ENCODE data around the gene SETDB1.
"Not testable (repeated sequence)": the region's sequence is repeated elsewhere in the genome, so short reads cannot be mapped to it uniquely, and the experiment has no call there.

Gene SETDB1

DNA sequence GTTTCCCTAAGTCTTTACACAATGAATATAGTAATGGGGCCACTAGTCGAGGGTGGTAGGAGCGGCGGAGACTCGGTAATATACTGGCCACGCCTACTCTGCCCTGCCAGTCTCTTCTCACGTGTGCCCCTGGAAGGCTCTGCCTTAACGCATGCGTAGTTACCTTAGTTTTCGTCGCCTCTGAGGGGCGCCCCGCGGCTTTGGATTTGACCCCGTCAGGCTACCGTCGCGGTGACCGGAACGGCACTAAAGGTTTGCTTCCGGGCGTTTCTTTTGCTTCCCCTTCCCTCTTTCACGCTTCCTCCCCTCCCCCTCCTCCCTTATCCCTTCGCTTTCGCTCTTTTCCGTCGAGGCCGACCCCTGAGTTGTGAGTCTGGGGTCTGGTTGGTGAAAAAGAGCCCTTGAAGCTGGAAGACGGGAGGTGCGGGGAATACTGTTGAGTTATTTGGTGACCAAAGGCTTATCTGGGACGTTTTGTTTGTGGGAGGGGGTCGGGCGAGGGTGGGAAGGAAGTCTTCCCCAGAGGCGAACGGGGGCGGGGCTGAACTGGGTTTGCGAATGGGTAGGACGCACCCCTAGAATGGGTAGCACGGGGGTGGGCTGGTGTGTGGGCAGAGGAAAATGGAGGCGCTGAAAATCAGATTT is at the start of gene SETDB1:
TSS of gene SETDB1 (plus strand) at position 267 of the 645 bp plus-strand sequence. CDS start 1,352 bp downstream, outside the sequence.
- peak; percentile 87 for DNase-seq

DNA sequence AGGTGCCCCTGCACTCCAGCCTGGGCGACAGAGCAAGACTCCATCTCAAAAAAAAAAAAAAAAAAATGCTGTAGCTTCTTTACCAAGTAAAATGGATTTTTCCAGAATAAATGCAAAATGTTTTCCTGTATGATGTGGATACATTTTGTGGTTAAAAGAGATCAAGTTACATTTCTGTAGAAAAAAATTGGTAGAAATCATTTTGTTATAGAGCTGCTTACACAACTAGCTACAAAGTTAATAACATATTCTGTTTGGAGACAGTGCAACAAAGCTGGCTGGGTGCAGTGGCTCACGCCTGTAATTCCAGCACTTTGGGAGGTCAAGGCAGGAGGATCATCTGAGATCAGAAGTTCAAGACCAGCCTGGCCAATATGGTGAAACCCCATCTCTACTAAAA is 47.2 kb upstream of the SETDB1 start:
- DNase-seq, result not testable (repeated sequence)

DNA sequence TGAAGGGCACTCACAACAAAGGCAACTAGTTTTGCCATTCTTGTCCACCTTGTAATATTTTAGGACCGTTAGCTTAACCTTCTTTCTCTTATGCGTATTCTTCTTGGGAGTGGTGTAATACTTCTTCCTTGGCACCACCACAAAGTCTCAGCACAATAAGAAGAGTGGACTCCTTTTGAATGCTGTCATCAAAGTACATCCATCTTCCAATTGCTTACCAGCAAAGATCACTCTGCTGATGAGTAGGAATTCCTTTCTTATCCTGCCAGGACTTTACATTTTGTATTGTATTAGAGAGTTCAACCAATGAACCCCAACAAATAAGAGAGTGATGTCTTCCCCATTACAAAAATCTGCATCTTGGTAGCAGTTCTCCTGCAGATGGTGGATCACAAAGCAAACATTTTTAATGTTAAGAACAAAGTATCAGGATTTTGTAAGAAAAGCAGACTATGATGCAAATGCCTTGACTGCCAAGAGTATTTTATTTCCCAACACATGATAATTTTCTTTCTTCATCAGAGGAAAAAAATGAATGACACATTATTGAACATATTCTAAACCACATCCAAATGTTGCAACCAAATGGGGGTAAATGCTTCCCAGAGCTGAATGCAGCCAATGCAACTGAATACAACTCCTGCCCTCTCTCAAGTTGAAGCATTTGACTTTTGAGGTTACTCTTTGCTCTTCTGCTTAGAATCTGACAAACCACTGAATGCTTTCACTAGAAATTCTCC is 44.7 kb upstream of the SETDB1 start:
- DNase-seq, result no peak

DNA sequence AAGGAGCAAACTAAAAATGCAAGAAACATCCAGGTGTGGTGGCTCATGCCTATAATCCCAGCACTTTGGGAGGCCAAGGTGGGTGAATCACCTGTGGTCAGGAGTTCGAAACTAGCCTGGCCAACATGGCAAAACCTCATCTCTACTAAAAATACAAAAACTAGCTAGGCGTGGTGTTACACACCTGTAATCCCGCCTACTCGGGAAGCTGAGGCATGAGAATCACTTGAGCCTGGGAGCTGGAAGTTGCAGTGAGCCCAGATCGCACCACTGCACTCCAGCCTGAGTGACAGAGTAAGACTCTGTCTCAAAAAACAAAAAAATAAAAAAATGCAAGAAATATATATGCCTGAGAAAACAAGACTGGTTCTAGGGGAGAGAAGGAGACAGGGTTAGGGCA is 43.0 kb upstream of the SETDB1 start:
- not testable (repeated sequence) for DNase-seq

DNA sequence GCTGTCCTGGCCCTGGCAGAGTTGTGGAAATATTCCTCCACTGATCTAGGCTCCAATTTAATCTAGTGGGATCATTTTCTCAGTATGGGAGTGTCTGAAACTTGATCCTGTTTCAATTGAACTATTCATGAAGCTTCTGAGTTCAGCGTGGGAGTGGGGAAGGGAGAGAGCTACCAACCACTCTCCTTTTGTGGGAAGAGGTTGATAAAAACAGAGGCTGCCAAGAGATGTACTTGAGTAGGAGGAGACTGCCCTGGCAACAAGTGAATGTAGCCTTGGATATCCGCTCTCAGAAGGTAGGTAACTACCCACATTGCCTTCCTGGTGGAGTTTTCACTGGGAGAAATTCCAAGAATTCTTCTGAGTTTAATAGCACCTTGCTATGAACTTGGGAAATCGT is 39.1 kb upstream of the SETDB1 start, which contains the start of gene CTXND2:
TSS of gene CTXND2 (plus strand) at position 119 of the 400 bp plus-strand sequence. CDS start 25,179 bp downstream, outside the sequence.
- DNase-seq, result no peak

DNA sequence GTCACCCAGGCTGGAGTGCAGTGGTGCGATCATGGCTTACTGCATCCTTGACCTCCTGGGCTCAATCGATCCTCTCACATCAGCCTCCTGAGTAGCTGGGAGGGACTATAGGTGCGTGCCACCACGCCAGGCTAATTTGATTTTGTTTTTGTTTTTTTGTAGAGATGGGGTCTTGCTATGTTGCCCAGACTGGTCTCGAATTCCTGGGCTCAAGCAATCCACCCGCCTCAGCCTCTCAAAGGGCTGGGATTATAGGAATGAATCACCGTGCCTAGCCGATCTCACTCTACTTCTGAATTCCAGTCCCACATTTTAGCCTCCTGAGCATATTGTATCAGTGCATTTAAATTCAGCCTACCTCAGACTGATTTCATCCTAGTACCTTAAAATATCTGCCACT is 37.4 kb upstream of the SETDB1 start:
- no peak for DNase-seq

DNA sequence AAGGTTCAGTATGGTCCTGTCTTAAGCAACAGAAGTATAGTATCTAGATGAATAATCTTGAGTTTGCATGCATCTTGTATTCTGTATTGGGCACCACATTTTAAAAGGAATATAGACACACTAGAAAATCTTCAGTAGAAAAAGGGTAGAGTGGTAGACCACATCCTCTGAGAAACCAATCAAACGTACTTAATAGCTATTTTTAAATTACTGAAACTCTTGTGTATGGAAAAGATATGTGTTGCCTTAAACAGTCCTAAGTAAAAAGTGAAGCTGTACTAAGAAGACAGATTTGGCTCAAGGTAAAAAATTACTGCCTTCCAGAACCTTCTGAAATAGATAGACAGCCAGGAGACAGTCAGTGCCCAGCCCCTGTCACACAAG is 36.1 kb upstream of the SETDB1 start:
- no peak for DNase-seq

DNA sequence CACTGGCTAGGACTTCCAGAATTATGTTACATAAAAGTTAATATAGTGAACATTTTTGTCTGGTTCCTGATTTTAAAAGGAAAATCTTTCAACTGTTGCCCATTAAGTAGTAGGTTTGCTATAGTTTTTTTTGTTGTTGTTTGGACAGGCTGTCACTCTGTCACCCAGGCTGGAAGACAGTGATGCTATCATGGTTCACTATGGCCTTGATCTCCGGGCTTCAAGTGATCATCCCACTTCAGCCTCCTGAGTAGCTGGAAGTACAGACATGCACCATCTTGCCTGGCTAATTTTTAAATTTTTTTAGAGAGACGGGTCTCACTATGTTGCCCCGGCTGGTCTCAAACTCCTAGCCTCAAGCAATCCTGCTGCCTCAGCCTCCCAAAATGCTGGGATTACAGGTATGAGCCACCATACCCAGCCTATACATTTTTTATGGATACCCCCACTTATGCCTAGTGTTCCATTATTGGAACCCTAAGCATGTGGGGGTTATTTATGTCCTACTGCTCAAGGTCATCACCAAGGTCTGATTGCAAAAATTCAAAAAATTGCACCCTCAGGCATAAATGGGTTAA is 32.7 kb upstream of the SETDB1 start:
- DNase-seq, result no peak

DNA sequence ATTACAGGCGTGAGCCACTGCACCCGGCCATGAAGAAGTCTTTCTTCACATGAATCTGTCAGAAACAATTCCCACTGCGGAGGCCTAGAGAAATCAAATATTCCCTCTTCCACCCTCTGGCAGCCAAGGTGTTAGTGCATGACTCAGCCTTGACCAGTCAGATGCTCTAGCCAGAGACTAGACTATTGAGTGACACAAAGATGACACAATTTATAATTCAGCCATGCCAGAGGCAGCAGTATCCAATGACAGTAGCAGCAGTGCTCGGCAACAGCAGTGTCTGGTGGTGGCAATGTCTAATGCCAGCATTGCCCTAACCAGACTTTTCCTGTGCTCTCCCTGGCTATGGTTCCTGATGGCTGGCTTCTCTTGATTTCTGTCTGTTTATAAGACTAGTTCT is 30.5 kb upstream of the SETDB1 start:
- no peak for DNase-seq

DNA sequence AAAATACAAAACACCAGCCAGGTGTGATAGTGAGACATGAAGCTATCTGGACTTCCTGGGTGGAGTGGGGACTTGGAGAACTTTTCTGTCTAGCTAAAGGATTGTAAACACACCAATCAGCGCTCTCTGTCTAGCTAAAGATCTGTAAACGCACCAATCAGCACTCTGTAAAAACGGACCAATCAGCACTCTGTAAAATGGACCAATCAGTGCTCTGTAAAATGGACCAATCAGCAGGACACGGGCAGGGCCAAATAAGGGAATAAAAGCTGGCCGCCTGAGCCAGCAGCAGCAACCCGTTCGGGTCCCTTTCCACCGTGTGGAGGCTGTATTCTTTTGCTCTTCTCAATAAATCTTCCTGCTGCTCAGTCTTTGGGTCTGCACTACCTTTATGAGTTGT is 26.4 kb upstream of the SETDB1 start:
- DNase-seq, result not testable (repeated sequence)

DNA sequence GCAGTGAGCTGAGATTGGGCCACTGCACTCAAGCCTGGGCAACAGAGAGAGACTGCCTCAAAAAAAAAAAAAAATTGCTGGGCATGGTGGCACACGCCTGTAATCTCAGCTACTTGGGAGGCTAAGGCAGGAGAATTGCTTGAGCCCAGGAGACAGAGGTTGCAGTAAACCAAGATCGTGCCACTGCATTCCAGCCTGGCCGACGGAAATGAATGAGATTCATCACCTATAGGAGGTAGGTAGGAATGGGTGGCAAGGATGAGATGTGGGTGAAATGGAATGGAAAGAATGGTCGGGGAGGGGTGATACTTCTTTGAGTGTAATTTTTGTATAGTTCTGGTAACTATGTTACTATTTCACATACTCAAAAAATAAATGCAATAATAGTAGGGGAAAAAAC is 23.8 kb upstream of the SETDB1 start:
- no peak for DNase-seq

DNA sequence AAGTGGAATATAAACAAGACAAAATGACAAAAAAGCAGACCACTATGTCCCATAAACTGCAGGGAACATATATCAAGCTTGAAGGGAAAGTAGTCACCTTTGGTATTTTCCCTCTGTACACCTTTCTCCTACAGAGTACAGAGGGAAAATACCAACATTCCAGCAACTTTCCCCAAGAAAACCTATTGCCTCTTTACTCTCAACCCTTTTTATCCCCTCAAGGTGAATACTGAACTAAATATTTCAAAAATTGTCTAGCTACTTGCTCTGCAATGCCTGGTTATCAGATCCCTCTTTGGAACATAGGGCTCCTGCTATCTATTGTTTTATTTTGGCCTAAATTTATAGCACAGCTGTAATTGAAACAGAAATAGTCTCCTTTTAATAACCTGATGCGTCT is 23.4 kb upstream of the SETDB1 start:
- DNase-seq, result no peak

DNA sequence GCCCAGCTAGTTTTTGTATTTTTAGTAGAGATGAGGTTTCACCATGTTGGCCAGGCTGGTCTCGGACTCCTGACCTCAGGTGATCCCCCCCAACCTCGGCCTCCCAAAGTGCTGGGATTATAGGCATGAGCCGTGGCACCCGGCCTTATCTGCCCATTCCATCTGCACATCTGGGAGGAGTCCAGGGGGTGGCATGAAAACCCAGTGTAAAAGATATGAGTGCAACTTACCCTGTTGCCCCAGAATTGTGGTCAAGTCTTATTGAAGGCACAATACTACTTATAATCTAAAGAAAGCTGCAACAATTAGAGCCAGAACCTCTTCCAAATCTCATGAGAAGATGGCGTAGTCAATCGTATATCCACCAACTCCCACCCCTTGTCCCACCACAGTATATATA is 20.9 kb upstream of the SETDB1 start:
- DNase-seq, result no peak

DNA sequence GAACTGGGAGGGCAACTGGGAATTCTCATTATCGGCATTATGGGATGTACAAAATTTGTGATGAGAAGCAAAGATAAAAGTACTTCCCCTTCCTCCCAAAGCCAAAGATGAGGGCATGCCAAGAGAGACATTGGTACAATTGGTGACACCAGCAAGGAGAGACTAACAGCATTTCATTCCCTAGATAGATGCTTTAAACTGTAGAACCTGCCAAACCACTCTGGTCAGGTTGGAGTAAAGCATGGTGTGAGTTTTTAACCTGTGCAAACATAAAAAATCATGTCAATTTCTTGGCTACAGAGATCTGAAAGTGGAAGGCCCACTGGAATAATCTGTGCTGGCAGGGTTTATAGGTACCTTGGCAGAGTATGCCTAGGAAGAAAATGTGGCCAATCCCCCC is 19.8 kb upstream of the SETDB1 start:
- DNase-seq, result no peak

DNA sequence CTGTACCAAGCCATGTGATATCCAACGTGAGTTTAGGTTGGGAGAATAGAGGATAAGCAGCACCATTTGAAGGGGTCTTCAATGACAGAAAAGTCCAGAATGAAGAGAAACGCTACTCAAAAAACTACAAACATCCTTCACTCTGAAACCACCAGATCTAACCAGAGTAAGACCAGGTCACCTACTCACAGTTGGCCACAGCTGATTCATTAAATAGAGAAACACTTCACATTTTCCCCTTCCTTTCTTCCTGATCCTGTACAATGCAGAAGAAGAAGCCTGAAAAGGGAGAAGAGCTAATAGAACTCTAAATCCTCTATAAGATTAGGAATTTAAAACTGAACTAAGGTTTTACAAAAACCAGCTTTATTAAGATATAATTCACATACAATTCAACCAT is 19.4 kb upstream of the SETDB1 start:
- DNase-seq, result no peak

DNA sequence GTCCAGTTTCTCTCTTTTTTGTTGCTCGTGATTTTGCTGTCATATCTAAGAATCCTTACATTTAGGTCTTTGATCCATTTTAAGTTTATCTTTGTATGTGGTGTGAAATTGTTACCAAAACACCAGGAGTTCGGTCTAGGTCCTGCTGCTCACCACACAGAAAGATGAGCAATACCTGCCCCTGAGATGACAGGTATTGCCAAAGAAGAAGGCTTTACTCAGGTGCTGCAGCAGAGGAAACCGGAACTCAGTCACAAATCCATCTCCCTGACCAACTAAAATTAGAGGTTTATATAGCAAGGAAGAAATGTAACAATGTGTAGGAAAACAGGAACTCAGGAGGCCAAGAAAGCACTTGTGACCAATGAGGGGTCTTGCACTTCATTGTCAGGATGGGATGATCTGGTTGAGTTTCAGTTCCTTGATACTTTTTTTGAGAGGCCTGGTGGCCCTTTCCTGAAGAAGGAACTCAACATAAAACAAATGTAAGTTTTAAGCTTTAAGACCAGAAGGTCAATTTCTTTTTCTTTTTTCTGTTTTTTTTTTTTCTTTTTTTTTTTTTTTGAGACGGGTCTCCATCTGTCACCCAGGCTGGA is 16.5 kb upstream of the SETDB1 start:
- no peak for DNase-seq

DNA sequence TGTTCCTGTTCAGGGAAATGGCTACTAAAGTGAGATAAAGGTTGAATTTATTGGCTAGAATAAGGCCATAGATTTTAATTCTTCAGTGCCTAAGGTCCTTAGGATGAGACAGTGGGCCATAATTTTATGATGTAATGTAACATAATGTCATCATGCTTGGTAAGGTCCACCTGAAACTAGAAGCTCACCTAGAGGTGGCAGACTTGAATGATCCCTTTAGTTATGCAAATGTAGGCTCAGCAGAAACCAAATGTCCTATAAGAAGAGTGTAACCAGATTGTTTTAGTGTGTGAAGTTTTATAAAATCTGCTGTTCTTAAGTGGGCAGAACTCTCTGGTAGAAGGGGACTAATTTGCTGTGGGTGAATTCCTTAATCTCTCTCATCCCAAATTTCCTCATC is 13.5 kb upstream of the SETDB1 start:
- DNase-seq, result no peak

DNA sequence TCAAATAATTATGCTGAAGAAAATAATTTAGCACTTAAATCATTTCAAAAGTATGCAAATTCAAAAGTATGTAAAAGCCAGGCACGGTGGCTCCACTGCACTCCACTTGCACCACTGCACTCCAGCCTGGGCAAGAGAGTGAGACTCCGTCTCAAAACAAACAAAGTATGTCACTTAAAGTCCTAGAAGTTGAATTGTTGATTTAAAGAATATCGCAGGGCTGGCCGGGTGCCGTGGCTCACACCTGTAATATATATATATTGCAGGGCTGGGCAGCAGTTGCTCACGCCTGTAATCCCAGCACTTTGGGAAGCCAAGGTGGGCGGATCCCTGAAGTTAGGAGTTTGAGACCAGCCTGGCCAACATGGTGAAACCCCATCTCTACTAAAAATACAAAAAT is 8.8 kb upstream of the SETDB1 start:
- no peak for DNase-seq

DNA sequence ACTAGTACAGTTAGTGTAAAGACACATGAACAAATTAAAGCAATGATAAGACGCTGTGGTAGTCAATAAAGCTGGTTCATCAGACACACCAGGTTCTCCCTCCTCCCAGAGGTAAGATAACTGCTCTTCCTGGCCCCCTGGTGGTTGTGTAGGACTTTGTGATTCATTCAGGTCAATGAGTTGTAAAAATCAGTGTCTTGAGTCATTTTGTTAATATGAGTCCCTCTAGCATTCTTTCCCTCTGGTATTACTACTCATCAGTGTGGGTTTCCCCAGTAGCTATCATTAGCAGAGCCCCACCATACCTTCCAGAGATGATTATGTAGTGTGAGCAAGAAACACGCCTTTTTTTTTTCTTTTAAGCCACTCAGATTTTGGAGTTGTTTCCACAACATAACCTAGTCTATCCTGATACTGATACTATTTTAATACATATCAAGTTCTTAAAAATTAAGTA is 3.6 kb upstream of the SETDB1 start:
- peak; percentile 70 for DNase-seq

DNA sequence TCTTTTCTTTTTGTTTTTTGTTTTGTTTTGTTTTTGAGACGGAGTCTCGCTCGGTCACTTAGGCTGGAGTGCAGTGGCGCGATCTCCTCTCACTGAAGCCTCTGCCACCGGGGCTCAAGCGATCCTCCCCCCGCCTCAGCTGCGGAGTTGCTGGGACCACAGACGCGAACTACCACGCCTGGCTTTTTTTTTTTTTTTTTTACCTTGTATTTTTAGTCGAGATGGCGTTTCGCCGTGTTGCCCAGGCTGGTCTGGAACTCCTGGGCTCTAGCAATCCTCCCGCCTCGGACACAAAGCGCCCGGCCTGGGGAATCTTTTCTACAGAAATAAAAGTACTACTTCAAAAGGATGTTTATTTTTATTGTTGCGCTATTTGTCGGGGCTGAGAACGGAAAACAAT is 1.1 kb upstream of the SETDB1 start:
- no peak for DNase-seq

DNA sequence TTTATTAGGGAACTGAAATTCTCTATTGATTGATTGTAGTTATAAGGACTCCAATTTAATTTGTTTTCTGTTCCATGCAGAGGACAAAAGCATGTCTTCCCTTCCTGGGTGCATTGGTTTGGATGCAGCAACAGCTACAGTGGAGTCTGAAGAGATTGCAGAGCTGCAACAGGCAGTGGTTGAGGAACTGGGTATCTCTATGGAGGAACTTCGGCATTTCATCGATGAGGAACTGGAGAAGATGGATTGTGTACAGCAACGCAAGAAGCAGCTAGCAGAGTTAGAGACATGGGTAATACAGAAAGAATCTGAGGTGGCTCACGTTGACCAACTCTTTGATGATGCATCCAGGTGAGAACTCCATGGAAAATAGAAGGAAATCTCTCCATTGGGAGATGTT is 1.5 kb downstream of the SETDB1 start:
- no peak for DNase-seq

DNA sequence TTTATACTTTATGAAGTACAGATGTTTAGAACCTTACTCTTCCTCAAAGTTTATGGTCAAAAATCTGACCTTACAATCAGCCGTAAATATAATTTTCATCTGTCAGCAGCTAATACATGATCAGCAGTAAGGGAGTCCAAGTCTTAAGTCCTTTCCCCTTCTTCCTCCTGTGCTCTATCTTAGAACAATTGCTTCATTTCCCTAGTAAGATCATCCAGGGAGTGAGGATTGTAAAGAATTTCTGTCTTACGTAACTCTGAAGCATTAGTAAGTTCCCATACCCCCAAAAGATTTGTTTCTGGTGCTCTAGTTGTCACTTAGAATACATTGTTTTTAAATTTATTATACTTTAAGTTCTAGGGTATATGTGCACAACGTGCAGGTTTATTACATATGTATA is 2.1 kb downstream of the SETDB1 start:
- DNase-seq, result no peak

DNA sequence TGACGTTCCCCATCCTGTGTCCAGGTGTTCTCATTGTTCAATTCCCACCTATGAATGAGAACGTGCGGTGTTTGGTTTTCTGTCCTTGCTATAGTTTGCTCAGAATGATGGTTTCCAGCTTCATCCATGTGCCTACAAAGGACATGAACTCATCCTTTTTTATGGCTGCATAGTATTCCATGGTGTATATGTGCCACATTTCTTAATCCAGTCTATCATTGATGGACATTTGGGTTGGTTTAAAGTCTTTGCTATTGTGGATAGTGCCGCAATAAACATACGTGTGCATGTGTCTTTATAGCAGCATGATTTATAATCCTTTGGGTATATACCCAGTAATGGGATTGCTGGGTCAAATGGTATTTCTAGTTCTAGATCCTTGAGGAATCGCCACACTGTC is 2.6 kb downstream of the SETDB1 start:
- DNase-seq, result not testable (repeated sequence)

DNA sequence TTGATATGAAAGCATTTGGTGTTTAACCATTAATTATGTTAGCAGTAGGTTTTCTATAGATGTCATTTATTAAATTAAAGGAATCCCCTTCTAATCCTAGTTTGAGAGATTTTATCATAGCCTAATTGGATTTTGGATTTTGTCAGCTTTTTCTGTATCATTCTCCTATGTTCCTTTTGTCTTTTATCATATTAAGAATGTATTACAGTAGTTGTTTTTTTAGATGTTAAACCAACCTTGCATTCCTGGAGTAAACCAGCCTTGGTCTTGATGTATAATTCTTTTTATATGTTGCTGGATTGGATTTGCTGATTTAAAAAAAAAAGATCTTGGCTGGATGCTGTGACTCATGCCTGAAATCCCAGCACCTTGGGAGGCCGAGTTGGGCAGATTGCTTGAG is 5.6 kb downstream of the SETDB1 start:
- no peak for DNase-seq

Data from activated CD4-positive, alpha-beta T cell treated with anti-CD3 and anti-CD28 coated beads, Interleukin-2, amount 50 U/mL, for 1 hour (primary cell).